Measurements from ENCODE around the gene COMMD3. TPM values are rescaled to one million over a fixed set of nuclear protein-coding genes. Genes with fewer than 3 reads are reported as not detected.
A peak's percentile ranks its signal among the peaks of the same experiment; 100 is the strongest.

COMMD3 gene
- total and polyA plus RNA-seq, 9 of the 15 experiments (the other 6 are each of a cell fraction or from before 2014, with no cell fraction given): 50.7 to 217 (median 80.1) TPM

GRCh38 chr10:22323538-22324305, 7.5 kb downstream of the COMMD3 start (continued):
- TF ChIP-seq MAZ (CRISPR knock-in tag; conservative IDR thresholded peaks at IDR 0.05 in 1 of 2, IDR thresholded peaks at IDR 0.05 in 1 of 2): no peak

- peak overlapping the region; percentile 68 for H3K27ac ChIP-seq (ENCODE audit: extremely low read depth, low read depth, low read length)
Observed at GRCh38 chr10:22324413-22324812, 8.2 kb downstream of the COMMD3 start.

More at GRCh38 chr10:22324413-22324812, 8.2 kb downstream of the COMMD3 start:
- no peaks in the 10 kb centered on the region for H3K9me3 ChIP-seq (replicated peaks; ENCODE audit: control insufficient read depth, insufficient read depth, low read depth, low read length)
- no peaks in the 10 kb centered on the region for H3K9me1 ChIP-seq (ENCODE audit: control insufficient read depth, insufficient read depth, low read length)
- BruUV-seq (replicated peaks): no TSS peak
- TF ChIP-seq RAD21 (CRISPR knock-in tag; conservative IDR thresholded peaks at IDR 0.05 in 1 of 2, IDR thresholded peaks at IDR 0.05 in 1 of 2): peak in 1 of 2 experiments; percentile 18; a peak in 2 of 4 replicates
- TF ChIP-seq RFX5 (IDR thresholded peaks at IDR 0.05; ENCODE audit: low read depth, low read length): no peak
- in situ Hi-C loops (cut with MboI) (no loop called here), intact Hi-C loops (cut with micrococcal nuclease) (loop anchor here (5.0 kb wide), 1 partner anchor 188 kb away; no protein-coding TSS in a partner anchor)
- 1% methylated on average over 4 of the region's 4 CpGs for WGBS (ENCODE audit: insufficient coverage, low coverage, missing lambda C conversion rate)
- peaks cover 61% of the 10 kb centered on the region for H3K79me2 ChIP-seq (ENCODE audit: control insufficient read depth, insufficient read depth, low read length)
- peak overlapping the region; percentile 73 for H3K4me2 ChIP-seq (ENCODE audit: insufficient read depth, low read length)
- peak; percentile 37 for FAIRE-seq
- H4K20me1 ChIP-seq (replicated peaks; ENCODE audit: control insufficient read depth, insufficient read depth, low read length): 0 out of 2 replicates have a peak, but pooled peaks cover 6% of the 10 kb centered on the region
- peak overlapping the region; percentile 6 to 65; a peak in 3 of 4 replicates for H3K9ac ChIP-seq (ENCODE audit: insufficient read depth in 1 of 2, low read depth in 2 of 2, low read length in 2 of 2)
- H3K4me1 ChIP-seq (replicated peaks in 1 of 2; ENCODE audit: control insufficient read depth in 2 of 2, insufficient read depth in 2 of 2, low read length in 2 of 2): peaks cover 9 to 21% of the 10 kb centered on the region in 2 experiments; a peak in 3 of 5 replicates
- ChIA-PET POLR2A (interaction anchor here (0.9 to 2.1 kb wide), 5 partner anchors 8 to 186 kb away, joined by 3 to 17 read pairs (median 5); partner anchors contain the start of gene COMMD3), CTCF (ENCODE audit: low intra/inter-chr PET ratio) (no interaction called here)
- H3K27me3 ChIP-seq (ENCODE audit: control insufficient read depth in 2 of 2, insufficient read depth in 2 of 2, low read length in 2 of 2): peaks cover 6 to 7% of the 10 kb centered on the region in 2 experiments; a peak in 3 of 5 replicates
- peak overlapping the region; percentile 77 for H3K4me3 ChIP-seq
- peaks cover 34% of the 10 kb centered on the region for H3K36me3 ChIP-seq (ENCODE audit: control insufficient read depth, insufficient read depth, low read length)
- no peak for DNase-seq (ENCODE audit: extremely low read depth in 1 of 4, low spot score in 3 of 4)
- H2AFZ ChIP-seq (ENCODE audit: low read depth, low read length): no peak overlapping the region
- no peak for ATAC-seq

Data from K562 (cell line).